Chondrocyte (in vitro differentiated cells): ENCODE data around the gene LLPH. TPM values are rescaled to one million over a fixed set of nuclear protein-coding genes. Genes with fewer than 3 reads are reported as not detected.

ENCODE experiments used
- DNase-seq: peaks from one replicate; pipeline ENCODE4 v3.0.0; 2021; ENCODE audit warnings: mixed read lengths, low spot score
- H3K27ac Mint-ChIP-seq: one replicate; pipeline ENCODE4 v1.8.0; 2021; ENCODE audit warnings: mild to moderate bottlenecking, moderate library complexity, mixed read lengths; ENCODE audit not compliant: unreplicated experiment
- H3K27me3 Mint-ChIP-seq: 2 replicates; pipeline ENCODE4 v1.8.0; 2021; ENCODE audit warnings: low read depth, mixed read lengths
- H3K36me3 Mint-ChIP-seq: 2 replicates; pipeline ENCODE4 v1.8.0; 2021; ENCODE audit warnings: low read depth, mixed read lengths
- H3K4me1 Mint-ChIP-seq: 2 replicates; pipeline ENCODE4 v1.8.0; 2021; ENCODE audit warnings: low read depth, mild to moderate bottlenecking, mixed read lengths
- H3K4me3 Mint-ChIP-seq: one replicate; pipeline ENCODE4 v1.8.0; 2021; ENCODE audit warnings: mild to moderate bottlenecking, moderate library complexity, mixed read lengths; ENCODE audit not compliant: unreplicated experiment
- H3K9me3 Mint-ChIP-seq: 2 replicates; pipeline ENCODE4 v1.8.0; 2021; ENCODE audit warnings: low read depth, mixed read lengths
- total RNA-seq: library from RNA; stranded (reverse); gene quantifications from 3 replicates; pipeline ENCODE4 v1.2.1, GENCODE V29; 2021
- TF ChIP-seq, protein P1 (sequence below): fragments of 200-600 bp; sonication (generic); IDR thresholded peaks from 2 replicates; pipeline ENCODE4 v1.5.0; 2021; ENCODE audit warnings: antibody characterized with exemption, mild to moderate bottlenecking, moderate library complexity

The LLPH gene
- total RNA-seq, 1 donor from 2014 or later: 22.8 TPM

DNA sequence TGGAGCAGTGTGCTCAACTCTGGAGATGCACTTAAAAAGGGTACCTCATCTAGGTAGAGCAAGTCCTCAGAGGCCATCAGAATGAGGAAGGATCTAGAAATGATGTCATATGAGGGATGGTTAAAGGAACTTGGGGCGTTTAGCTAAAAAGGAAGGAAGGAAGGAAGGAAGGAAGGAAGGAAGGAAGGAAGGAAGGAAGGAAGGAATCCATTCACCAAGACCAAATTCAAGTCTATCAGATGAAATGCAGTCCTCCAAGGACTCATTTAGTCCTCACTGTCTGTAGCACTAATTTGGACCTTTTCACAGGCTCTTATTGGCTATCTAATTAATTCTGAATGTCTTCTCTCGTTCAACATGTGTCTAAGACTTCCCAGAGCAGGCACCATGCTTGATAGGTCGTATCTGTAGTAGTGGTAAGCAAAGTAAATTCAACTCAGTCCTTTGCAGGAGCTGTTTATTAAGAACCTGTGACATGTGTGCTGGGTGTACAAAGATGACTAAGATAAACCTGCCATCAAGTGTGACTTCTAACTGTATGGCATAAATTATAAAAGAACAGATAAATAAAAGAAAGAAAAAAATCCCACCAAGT is 63.5 kb downstream of the LLPH start:
- Mint-ChIP-seq H3K27me3 (no peaks in the 10 kb centered on the region), H3K9me3 (no peaks in the 10 kb centered on the region), H3K27ac (no peak overlapping the region), H3K4me3 (no peak overlapping the region), H3K4me1 (peaks cover 58% of the 10 kb centered on the region), H3K36me3 (no peaks in the 10 kb centered on the region)
- TF ChIP-seq, protein P1, sequence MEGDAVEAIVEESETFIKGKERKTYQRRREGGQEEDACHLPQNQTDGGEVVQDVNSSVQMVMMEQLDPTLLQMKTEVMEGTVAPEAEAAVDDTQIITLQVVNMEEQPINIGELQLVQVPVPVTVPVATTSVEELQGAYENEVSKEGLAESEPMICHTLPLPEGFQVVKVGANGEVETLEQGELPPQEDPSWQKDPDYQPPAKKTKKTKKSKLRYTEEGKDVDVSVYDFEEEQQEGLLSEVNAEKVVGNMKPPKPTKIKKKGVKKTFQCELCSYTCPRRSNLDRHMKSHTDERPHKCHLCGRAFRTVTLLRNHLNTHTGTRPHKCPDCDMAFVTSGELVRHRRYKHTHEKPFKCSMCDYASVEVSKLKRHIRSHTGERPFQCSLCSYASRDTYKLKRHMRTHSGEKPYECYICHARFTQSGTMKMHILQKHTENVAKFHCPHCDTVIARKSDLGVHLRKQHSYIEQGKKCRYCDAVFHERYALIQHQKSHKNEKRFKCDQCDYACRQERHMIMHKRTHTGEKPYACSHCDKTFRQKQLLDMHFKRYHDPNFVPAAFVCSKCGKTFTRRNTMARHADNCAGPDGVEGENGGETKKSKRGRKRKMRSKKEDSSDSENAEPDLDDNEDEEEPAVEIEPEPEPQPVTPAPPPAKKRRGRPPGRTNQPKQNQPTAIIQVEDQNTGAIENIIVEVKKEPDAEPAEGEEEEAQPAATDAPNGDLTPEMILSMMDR: no peak
- DNase-seq: no peak

Other genes with a start within 250 kb of the LLPH start
- gene TMBIM4, start 39.2 kb upstream of the LLPH start, total RNA-seq: 34.1 to 44.6 TPM (median 42.6 TPM) in 3 replicates
- 0.97 to 2.0 TPM (median 1.9 TPM) in 3 replicates for gene IRAK3, start 58.5 kb upstream of the LLPH start, total RNA-seq
- 1.5 to 2.9 TPM (median 2.3 TPM) in 3 replicates for gene HELB, start 171.7 kb upstream of the LLPH start, total RNA-seq